NCI-H146 (cell line): ENCODE data around the gene CEACAM6.
A peak's percentile ranks its signal among the peaks of the same experiment; 100 is the strongest.
"Not testable (repeated sequence)": the region's sequence is repeated elsewhere in the genome, so short reads cannot be mapped to it uniquely, and the experiment has no call there.

Source experiments
- DNase-seq: peaks from one replicate; lab custom pipeline; 2025; lab: John Stamatoyannopoulos, UW

Gene CEACAM6

DNA sequence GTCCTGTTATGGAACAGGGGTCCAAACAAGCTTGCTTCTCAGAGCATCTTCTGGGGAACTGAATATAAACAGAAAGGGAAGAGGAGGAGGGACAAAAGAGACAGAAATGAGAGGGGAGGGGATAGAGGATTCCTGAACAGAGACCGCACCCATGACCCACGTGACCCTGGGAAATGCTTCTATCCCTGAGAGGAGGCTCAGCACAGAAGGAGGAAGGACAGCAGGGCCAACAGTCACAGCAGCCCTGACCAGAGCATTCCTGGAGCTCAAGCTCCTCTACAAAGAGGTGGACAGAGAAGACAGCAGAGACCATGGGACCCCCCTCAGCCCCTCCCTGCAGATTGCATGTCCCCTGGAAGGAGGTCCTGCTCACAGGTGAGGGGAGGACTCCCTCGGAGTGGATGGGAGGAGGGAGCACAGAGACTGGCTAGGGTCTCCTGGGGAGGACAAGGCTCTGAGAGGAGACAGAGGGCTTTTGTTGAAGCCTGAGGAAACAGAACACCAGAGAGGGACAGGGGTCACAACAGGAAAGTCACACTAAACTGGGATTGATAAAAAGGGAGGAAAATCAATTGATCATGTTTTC lies at the start of gene CEACAM6:
TSS of gene CEACAM6 (plus strand) at position 203 of the 586 bp plus-strand sequence. CDS start at position 312, 109 bp downstream.
- no peak for DNase-seq

DNA sequence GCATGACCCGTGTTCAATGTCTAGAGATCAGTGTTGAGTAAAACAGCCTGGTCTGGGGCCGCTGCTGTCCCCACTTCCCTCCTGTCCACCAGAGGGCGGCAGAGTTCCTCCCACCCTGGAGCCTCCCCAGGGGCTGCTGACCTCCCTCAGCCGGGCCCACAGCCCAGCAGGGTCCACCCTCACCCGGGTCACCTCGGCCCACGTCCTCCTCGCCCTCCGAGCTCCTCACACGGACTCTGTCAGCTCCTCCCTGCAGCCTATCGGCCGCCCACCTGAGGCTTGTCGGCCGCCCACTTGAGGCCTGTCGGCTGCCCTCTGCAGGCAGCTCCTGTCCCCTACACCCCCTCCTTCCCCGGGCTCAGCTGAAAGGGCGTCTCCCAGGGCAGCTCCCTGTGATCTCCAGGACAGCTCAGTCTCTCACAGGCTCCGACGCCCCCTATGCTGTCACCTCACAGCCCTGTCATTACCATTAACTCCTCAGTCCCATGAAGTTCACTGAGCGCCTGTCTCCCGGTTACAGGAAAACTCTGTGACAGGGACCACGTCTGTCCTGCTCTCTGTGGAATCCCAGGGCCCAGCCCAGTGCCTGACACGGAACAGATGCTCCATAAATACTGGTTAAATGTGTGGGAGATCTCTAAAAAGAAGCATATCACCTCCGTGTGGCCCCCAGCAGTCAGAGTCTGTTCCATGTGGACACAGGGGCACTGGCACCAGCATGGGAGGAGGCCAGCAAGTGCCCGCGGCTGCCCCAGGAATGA lies 48.4 kb upstream of the CEACAM6 start:
- DNase-seq: peak; percentile 79

DNA sequence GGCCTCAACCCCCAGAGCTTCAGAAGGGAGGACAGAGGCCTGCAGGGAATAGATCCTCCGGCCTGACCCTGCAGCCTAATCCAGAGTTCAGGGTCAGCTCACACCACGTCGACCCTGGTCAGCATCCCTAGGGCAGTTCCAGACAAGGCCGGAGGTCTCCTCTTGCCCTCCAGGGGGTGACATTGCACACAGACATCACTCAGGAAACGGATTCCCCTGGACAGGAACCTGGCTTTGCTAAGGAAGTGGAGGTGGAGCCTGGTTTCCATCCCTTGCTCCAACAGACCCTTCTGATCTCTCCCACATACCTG lies 47.9 kb upstream of the CEACAM6 start:
- peak; percentile 22 for DNase-seq

DNA sequence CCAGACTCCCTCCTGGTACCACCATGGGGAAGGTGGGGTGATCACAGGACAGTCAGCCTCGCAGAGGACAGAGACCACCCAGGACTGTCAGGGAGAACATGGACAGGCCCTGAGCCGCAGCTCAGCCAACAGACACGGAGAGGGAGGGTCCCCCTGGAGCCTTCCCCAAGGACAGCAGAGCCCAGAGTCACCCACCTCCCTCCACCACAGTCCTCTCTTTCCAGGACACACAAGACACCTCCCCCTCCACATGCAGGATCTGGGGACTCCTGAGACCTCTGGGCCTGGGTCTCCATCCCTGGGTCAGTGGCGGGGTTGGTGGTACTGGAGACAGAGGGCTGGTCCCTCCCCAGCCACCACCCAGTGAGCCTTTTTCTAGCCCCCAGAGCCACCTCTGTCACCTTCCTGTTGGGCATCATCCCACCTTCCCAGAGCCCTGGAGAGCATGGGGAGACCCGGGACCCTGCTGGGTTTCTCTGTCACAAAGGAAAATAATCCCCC lies 47.4 kb upstream of the CEACAM6 start:
- DNase-seq: no peak

DNA sequence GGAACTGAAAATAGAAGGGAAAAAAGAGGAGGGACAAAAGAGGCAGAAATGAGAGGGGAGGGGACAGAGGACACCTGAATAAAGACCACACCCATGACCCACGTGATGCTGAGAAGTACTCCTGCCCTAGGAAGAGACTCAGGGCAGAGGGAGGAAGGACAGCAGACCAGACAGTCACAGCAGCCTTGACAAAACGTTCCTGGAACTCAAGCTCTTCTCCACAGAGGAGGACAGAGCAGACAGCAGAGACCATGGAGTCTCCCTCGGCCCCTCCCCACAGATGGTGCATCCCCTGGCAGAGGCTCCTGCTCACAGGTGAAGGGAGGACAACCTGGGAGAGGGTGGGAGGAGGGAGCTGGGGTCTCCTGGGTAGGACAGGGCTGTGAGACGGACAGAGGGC lies 46.8 kb upstream of the CEACAM6 start, which contains the start of gene CEACAM5:
TSS of gene CEACAM5 (plus strand) at position 146 of the 400 bp plus-strand sequence. CDS start at position 252, 106 bp downstream.
- peak; percentile 12 for DNase-seq

DNA sequence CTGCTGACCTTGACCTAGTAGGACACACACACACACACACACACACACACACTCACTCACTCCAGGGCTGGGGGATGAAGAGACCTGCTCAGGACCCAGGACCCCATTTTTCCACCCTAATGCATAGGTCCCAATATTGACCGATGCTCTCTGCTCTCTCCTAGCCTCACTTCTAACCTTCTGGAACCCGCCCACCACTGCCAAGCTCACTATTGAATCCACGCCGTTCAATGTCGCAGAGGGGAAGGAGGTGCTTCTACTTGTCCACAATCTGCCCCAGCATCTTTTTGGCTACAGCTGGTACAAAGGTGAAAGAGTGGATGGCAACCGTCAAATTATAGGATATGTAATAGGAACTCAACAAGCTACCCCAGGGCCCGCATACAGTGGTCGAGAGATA lies 45.8 kb upstream of the CEACAM6 start:
- DNase-seq: not testable (repeated sequence)

DNA sequence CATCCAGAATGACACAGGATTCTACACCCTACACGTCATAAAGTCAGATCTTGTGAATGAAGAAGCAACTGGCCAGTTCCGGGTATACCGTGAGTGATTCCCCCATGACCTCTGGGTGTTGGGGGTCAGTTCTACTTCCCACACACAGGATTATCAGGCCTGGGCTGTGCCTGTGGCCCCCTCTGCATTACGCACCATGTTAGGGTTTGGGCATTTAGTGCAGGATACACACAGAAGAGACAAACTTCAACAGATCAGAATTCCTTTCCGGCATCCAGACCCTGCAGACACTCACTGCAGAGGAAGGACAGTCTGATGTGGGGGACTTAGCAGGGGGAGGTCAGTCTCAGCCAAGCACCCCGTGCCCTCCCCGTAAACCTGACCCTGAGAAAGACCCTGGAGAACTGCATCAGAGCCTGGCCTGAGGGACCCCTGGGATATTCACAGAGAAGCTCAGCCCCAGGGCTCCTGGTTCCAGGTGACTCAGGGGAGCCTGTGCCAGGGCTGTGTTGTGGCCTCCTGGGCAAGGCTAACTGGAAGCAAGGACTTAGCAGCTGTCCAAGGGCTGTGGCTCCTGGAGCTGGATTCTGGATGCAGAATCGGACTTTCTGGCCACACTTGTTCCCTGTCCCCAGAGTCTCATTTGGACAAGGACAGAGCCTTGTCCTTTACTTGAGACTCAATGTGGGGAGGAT lies 45.2 kb upstream of the CEACAM6 start:
- DNase-seq: no peak

DNA sequence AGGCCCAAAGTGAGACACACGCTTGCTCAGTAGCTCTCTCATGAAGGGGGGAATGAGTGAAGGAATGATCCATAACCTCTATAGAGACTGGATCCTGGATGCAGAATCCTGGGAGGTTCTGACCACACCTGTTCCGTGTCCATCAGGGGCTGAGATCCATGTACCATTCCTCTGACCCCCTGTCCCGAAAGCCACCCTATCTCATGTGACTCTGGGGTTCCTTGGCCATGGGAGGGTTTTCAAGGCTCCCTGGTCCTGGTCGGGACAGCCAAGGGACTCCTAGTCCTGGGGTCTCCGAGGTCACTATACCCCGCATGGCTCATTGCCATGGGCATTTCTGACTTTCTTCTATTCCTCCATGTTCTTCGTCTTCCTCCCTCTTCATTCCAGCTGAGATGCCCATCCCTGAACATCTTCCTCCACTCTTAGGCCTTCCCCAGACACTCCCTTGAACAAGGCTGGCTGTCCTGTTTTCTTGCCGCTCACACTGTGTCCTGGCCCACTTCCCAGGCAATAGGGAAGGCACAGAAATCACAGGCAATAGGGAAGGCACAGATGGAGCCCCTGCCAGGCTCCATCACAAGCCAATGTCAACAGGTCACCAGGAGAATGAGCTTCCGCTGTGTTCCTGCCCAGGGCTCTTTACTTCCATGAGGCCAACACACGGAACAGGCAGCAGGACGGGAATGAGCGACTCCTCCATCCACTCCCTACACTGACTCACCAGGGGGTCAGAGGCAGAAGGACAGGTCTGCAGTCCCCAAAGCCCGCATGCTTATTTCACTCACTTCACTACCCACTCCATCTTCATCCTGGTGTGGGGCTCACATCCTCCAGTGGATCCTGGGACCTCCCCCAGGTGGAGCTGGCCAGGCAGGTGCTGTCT lies 43.7 kb upstream of the CEACAM6 start:
- DNase-seq: no peak

DNA sequence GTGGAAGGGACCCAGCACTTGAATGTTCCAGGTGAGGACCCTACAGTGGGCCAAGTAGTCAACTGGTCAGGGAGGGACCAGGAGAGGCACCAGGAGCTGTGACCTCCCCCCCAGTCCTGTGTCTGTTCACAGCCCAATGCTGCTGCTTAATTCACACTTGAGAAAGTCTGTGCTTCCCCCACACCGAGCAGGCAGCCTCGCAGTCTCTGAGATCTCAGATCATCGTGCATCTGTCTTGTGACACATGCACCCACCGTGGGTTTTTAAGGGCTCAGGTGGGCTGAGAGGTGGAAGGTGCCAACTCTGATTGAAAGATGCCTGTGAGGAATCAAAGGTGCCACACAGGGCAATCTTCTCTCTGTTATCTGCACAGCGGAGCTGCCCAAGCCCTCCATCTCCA lies 40.7 kb upstream of the CEACAM6 start:
- DNase-seq: no peak

DNA sequence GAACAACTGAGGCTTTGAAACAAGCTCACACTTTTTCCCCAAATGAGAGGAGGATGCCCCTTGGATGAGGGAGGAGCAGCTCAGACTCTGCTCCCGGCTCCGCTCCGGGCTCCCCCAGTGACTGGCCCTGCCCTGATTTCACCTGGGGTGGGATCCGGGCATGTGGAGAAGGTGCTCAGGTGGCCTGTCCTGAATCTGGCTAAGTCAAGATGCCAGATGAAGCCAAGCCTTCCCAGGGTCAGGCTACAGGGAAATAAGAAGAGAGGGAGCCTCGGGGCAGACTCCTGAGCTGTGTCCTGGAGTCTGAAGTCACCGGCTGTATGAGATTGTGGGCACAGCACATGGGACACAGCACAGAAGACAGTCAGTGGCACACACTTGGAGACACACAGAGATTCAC lies 36.6 kb upstream of the CEACAM6 start:
- DNase-seq: no peak

DNA sequence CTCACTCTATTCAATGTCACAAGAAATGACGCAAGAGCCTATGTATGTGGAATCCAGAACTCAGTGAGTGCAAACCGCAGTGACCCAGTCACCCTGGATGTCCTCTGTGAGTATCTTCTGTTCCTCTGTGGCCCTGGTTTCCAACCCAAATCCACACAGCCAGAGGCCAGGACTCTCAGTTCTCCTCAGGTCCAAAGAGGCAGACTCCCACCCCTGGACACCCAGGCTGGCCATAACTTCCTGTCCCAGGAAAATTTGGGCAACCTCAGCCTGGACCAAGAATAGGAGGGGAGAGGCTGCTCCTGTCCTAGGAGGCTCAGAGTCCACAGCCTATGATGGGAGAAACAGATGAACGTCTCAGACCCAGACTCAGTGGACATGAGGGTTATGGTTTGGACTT lies 35.2 kb upstream of the CEACAM6 start:
- DNase-seq: no peak

DNA sequence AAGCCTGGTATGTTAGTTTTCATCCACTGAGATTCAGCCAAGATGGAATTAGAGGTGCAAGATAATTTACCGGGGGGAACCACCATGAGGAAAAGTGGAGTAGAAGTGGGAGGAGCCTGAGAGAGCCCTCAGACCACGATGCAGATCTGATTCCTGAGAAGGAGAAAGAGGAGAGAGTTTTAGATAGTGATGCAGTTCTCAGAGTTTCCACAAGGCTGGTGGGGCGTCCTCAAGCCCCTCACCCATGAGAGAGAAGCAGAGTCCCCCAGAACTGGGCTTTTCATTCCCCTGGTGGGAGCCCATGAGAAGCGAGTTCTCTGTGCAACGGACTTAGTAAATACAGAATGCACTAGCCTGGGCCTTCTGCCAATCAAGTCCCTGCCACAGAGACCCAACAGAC lies 28.8 kb upstream of the CEACAM6 start:
- no peak for DNase-seq

DNA sequence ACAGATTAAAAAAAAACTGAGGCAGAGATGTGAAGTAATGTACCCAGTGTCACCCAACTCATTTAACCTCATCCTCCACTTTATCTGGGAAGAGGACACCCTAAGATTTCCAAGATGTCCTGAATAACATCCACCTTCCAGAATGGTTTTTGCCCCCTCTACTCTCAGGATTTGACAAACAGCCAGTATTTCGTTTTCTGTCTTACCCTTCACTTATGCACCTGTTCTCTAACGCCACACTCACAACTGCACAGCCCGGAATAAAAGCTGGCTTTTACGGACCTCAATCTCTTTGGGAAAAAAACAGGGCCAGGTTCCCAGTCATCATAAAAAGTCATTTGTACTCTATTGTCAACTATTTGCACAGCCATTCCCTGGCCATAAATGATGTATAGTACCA lies 21.2 kb upstream of the CEACAM6 start:
- DNase-seq: peak; percentile 71

DNA sequence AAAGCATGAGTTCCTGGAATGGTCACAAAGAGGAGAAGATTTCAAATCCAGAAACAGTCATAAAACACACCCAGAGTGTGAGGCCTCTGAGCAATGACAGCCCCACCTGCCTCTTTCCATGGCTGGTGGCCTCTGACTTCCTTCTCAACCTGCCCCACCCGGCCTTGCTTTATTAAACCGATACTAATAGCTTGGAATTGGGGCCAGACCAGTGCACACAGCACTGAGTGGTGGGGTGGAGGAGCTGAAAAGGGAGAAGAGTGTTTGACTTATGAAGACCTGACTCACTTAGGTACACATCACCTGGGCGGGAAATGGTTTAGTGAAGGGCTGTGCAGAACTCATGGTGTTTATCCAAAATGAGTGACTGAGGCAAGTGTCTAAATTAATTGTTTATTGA lies 20.7 kb upstream of the CEACAM6 start:
- peak; percentile 71 for DNase-seq

DNA sequence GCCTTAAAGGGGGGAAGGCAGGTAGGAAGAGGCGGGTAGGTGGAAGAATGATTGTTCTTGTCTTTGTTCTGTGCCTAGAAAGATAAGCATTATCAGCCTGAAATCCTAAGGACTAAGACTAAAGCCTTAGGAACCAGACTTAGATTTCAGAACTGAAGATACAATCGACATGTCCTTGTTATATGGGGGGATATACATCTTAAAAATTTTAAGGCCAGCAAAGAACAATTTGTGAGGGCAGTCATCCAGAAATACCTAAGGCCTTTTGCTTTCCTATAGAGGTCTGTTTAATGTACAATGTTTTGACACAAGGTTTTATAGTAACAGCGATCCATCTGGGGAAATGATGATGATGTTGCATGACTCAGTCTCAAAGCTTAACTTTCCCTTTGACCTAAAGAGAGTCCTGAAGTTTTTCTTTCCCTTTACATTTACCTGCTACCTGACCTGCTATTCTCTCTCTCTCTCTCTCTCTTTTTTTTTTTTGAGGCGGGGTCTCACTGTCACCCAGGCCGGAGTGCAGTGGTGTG lies 20.2 kb upstream of the CEACAM6 start:
- no peak for DNase-seq

DNA sequence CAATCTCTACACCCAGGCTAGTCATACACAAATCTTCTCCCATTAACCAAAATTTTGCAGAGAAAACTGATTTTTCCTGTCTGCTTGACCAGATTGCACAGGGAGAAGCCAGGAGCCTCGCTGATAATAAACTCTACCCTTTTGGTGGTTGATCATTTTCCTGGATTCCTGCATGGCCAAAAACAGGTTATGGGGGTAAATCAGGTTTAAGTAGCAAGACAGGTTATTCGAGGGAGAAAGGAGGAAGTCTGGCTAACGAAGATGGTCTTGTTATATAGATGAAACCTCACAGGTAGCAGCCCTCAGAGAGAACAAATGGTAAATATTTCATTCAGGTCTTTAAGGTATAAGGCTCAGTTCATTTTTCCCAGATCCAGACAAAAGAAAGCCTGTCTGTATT lies 16.0 kb upstream of the CEACAM6 start:
- DNase-seq: no peak

DNA sequence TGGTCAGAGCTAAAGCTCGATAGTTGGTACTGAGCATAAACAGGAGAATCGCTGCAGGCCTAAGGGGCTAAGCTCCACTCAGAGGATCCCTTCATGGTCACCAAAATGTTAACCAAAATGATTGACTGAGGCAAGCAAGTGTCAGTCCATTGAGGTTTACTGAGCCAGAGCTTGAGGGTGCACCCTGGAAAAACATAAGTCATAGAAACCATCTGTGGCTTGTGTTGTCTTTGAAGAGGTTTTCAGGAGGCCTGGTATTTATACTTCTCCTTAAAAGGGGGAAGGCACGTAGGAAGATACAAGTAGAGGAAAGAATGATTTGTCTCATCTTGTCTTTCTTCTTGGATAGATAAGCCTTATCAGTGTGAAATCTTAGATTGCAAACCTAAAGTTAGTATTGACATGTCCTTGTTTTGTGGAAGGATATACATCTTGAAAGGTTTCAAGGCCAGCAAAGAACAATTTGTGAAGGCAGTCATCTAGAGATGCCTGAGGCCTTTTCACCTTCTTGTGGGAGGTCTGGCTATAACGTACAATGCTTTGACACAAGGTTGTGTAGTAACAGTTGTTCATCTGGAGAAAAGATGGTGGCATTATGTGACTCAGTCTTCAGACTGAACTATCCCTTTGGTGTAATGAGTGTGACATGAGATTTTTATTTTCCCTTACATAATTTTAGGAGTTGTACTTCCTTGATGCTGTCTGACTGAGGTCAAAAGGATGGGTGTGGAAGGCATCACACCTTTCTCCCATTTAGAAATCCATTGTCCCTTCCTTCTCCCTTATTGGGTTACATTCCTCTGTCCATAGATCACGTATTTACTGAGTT lies 14.7 kb upstream of the CEACAM6 start:
- DNase-seq: no peak

DNA sequence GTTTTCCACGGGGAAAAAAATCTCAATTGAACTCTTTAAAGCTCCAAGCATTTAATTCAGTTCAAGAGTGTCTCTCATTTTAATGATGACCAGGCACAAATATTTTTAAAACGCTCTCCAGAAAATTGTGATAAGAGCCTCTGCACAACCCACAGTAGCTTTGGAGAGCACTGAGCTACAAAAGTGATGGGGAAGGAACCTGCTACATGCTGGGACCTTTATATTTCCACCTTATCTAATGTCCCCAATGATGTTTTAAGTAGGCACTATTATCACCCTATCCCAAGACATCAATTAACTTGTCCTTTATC lies 14.1 kb upstream of the CEACAM6 start:
- no peak for DNase-seq

DNA sequence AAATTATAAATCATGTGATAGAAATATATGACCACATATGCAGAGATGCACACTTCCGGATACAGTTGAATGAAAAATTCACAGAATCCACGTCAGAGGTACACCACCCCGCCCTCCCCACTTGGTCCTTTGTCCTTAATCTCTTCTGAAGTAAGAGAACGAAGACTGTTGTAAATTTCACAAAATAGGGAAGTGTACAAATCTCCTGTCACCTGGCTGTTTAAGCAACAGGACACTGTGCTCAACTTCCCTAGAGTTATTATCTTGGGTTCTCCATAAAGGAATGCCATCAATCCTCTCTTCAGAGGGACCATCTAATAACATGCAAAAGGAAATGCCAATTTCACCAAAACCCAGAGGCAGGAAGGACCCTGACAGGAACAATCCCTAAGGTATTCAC lies 10.5 kb upstream of the CEACAM6 start:
- DNase-seq: no peak

DNA sequence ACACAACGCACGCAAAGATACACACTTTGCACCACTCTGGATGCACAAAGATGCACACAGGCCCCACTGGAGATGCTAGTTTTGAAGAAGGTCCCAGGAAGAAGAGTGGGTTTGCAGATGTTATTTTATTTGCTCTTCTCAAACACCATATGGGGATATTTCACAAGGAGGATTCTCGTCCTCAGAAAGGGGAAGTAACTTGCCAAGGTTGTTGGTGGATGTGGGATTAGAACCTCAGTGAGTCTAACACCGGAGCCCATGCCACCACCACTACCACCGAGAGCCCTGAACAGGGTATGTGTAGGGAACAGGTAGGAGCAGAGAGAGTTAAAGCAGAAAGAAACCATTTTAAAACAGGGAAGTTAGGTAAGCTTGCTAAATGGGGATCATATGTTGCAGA lies 9.6 kb upstream of the CEACAM6 start:
- no peak for DNase-seq

DNA sequence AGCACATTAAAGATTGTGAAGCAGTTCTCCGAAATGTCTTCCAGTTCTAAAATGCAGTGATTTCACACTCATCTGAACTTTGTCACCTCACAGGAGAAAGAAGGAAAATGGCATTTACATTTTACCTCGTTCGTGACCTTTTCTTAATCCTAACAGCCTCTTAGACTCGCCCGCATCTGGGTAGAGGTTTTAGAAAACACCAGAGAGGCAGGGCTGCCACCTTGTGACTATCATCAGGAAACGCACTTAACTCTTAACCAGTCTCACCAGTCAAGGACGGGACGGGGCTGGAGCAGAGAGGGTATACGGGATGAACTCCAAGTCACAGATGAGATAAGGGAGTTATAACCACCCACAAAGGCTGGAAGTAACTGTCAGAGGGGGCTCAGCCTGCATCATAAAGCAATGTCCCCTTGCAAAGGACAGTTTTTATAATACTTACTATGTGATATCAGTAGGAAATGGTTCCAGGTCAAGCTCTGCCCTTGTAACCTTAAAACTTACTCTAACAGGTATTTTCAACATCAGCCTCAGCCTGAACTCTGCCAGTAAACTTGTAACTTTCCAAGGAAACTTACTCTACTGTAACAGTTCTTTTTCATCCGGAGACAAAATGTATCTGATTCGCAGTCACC lies 8.6 kb upstream of the CEACAM6 start:
- DNase-seq: peak; percentile 77
